Activated CD8-positive, alpha-beta memory T cell treated with anti-CD3 and anti-CD28 coated beads for 4 hours (primary cell): ENCODE data around the gene LTC4S.
"Not testable (repeated sequence)": the region's sequence is repeated elsewhere in the genome, so short reads cannot be mapped to it uniquely, and the experiment has no call there.

Experiments used
- DNase-seq, 2 donors: peaks; one replicate each; pipeline ENCODE4 v3.0.0-alpha.2; 2020; ENCODE audit warnings: low read depth in 2 of 2

The LTC4S gene

DNA sequence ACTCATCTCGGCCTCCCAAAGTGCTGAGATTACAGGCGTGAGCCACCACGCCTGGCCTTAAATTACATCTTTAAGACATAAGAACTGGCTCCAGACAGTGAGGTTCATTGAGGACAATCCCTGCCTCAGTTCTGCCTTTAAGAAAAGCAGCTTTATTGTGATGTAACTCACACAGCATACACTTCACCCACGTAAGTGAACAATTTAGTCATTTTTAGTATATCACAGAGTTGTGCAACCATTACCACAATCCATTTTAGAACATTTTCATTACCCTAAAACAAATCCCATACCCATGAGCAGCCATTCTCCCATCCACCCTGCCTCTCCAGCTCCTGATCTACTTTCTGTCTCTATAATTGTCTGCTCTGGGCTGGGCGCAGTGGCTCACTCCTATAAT lies 24.0 kb upstream of the LTC4S start:
- no peak for DNase-seq

DNA sequence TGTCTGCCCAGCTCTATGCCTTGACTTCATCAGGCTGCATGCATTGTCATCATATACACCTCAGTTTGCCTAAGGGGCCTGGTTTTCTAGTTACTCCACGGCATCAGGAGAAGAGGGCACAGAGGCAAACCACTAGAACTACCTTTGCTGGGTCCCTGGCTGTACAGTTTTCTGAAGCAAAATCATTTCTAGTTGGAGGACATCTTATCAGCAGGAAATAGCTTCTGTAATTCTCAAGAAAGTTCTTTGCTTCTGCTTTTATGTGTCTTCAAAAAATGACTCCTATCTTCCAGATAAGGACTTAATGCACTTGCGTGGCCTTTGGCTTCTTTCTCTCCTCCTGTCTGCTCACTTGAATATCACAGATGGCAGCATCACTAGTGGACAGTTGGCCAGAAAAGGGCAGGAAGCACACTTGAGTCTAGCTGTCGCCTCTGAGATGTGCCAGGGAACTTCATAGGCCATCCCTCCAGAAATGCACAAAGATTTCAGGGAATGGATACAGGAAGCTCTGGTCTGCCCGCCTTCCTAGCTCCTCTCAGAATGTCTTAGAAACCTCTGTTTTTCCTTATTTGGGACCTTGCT lies 22.4 kb upstream of the LTC4S start:
- no peak for DNase-seq

DNA sequence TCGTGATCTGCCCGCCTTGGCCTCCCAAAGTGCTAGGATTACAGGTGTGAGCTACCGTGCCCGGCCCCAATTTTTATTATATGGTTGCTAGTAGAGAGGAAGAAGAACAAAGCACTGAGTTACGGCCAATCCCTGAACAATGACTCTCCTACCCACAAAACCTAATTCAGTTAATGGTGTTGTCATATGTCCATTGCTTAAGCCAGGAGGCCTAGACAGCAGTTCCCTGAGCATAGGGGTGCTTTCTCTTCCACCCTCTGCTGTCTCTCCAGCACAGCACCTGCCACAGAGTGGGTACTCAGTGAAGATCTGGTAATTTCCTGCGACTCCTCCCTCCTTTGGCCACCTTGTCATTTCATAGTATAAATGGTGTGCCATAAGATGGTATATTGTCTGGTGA lies 21.4 kb upstream of the LTC4S start:
- DNase-seq, result no peak

DNA sequence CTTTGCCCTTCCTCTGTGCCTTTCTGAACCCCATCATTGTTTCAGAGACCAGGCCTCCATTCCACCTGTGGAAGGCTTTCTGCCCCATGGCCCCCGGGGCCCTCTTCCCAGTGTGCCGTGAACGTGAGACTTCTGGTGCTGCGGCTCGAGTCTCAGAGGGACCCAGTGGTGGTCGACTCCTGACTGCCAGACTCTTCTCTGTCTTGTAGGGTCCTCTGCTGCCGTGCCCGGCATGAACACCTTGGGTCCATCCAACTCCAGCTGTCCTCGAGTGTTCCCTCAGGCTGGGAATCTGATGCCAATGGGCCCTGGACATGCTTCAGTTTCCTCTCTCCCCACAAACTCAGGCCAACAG lies 20.1 kb upstream of the LTC4S start:
- DNase-seq, result no peak

DNA sequence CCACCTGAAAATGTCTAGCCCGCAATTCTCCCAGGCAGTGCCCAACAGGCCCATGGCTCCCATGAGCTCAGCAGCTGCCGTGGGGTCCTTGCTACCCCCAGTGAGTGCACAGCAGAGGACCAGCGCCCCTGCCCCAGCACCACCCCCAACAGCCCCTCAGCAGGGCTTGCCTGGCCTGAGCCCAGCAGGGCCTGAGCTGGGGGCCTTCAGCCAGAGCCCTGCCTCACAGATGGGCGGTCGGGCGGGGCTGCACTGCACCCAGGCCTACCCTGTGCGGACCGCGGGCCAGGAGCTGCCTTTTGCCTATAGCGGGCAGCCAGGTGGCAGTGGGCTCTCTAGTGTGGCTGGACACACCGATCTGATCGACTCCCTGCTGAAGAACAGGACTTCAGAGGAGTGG lies 19.3 kb upstream of the LTC4S start:
- no peak for DNase-seq

DNA sequence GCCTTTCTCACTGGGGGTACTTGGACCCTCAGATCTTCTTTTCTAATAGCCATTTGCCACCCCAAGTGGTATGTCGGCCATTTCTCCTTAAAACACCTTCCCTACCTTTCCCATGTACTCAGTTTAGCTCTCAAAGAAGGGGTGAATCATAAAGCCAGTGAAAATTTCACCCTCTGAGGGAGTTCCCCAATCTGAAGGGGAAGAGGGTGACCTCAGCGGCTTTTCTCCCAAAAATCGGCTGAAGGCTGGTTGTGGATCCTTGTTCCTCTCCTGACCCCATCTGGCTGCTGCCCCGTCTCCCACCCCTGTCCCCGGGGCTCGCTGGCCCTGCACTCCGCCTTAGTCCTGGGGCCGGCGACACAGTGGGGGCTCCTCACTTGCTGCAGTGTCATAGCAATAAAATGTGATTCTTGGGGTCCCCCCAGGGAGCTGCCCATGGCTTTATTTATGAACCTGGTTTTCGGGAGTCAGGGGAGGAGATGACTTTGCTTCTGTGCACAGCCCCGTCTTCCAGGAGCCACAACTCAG lies 17.3 kb upstream of the LTC4S start:
- DNase-seq, result no peak

DNA sequence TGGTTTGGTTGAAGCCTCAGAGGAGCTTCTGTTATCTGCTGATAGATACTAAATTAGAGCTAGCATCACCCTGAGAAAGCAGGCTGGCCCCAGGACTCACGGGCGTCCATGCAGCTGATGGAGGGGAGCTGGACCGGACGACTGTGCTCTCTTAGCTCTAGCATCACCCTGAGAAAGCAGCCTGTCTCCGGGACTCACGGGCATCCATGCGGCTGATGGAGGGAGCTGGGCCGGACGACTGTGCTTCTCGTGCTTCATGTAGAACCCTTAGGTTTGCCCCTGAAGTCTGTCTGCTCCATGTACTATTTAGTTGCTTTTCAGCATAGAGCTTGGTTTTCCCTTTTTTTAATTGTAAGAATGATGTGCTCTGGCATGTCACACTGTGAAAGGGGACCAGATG lies 16.3 kb upstream of the LTC4S start:
- DNase-seq, result no peak

DNA sequence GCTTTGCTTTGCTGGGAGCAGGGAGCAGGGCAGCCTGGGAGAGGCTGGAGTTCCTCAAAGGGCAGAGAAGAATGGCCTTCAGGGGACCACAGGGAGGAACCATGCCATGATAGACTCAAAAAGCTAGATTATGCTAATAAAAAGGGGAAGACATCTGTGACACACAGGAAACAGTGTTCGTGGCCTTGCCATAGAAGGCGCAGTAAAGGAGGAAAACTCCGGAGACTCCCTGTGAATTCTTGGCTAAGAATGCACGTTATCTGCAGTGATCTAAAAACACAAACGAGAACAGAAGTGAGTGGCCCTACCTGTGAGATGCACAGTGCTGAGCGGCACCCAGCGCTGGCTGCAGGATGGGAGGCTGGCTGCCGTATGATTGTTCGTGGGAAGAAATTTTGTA lies 15.9 kb upstream of the LTC4S start:
- no peak for DNase-seq

DNA sequence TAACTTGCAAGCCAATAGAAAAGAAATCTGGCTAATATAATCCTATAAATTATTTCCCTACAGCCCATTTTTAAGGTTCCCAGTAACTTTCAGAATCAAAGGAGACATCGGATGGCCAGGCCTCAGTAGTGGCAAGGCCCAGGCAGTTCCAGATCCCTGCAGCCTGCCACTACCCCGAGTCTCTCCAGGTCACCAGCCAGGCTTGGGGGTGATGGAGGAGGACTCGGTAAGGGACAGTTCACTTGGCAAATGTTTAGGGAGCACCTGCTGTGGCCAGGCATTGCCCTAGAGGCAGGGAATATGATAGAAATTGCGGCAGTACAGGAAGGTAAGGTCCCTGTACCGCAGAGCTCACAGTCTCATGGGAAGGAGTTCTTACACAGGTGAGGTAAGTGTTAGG lies 15.2 kb upstream of the LTC4S start:
- no peak for DNase-seq

DNA sequence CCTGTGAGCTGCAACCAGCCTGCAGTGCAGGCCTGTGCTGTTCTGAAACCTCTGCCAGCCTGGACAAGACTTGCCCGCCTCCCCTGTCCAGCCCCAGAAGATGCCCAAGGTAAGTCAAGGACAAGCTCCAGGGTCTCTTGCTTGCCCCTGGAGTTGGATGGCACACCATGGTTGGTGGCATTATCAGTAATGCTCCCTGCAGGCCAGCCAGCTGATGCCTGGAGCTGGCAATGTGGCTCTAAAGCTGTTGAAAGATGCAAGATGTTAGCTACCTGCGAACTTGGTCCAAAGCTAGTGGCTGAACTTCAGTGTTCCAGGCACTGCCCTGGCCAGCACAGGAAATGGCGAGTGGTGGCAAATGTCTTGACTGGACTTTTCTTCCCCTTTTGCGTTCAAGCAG lies 14.0 kb upstream of the LTC4S start:
- no peak for DNase-seq

DNA sequence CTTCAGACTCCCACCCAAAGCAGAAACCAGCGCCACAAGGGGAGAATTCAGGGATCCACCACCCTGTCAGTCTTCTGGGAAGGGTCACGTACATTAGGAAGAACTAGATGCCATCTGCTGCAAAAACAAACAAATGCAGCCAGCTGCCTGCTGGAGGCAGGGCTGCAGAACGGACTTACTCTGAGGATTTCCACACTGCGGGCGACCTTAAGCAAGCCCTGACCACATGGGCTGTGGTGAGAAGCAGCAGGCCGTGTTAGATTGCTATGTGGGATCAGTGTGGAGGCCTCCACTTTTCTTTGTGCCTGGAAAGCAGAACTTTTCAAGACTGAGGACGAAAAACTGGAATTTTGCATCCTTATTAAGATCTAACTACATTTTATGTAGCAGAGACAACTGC lies 13.4 kb upstream of the LTC4S start:
- no peak for DNase-seq

DNA sequence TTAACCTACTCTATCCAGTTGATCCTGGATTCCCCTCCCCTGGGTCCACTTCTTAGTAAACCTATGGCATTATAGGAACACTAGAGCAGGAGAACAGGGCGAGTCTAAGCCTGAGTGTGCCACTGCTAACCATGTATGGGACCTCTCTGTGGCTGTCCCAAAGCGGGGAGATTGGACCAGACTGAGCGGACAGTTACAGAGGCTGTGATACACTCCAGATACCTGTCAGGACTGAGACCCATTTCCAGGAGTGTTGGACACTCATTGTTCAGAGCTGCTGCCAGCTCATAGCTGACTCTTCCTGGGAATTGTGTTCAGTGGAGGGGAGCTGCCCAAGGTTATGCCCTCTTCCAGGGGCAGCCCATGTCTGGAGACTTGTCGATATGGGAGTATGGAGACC lies 11.9 kb upstream of the LTC4S start:
- DNase-seq, result no peak

DNA sequence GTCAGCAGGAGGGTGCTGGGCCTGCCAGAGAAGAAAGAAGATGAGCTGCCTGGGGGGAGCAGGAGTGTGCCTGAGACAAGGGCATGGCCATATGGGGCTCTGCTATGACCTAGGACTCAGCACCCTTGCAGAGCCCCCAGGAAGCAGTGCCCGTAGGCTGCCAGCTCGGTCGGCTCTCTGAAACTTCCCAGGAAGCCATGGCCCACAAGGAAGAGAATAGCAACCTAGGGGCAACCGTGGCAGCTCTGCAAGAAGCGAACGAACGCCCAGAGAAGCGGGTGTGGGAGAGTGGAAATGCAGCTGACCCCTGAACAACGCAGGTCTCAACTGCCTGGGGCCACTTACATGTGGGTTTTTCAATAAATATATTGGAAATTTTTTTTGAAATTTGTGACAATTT lies 10.7 kb upstream of the LTC4S start:
- DNase-seq, result no peak

DNA sequence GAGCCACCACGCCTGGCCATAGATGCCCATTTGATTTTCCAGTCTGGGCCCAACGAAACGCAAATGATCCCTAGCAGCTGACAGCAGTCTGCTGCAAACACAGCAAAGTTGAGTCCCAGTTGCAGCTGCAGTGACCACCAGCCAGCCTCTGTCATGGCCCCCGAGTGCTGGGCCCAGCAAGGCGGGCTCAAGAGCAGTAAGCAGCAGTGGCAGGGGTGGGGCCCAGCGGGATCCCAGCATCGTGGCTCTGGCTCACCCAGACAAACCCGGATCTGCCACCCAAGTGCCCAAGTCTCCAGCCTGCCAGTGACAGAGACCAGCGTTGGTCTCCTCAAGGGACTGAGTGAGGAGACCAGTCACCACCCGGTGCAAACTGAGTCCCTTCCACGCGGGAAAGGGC lies 6.9 kb upstream of the LTC4S start:
- no peak for DNase-seq

DNA sequence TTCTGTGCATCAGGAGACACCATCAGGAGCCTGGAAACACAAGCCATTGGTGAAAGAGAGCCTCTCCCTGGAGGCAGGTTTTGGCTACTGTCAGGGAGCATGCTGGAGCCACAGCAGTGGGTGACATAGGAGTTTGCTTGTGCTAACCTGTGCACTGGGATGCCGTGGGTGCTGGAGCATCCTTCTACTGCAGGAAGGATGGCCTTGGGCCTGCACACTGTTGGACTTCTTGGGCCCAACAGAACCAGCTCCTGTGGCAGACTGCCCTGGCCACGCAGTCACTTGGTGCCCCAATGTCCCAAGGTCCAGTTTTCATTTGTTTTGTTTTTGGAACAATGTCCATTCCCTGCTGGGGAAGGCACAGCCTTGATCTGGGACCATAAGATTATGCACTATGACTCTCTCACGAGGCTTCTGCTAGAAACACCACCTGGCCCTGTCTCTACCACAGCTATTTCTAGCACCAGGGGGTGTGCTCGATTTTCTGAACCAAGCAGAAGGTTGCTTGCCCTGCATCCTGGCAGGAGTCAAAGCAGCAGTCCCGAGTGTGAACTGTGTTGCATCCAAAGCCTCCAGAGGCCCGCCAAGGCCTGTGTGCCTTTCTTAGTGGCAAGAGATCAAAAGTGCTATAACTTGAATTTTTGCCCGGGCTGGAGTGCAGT lies 5.5 kb upstream of the LTC4S start:
- DNase-seq, result no peak

DNA sequence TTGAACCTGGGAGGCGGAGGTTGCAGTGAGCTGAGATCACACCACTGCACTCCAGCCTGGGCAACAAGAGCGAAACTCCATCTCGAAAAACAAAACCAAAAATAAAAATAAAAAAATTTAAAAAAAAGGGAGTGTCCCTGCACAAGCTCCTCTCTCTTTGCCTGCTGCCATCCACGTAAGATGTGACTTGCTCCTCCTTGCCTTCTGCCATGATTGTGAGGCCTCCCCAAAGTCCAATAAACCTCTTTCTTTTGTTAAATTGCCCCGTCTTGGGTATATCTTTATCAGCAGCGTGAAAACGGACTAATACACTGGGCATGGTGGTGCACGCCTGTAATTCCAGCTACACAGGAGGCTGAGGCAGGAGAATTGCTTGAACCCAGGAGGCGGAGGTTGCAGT lies 4.5 kb upstream of the LTC4S start:
- DNase-seq, result not testable (repeated sequence)

DNA sequence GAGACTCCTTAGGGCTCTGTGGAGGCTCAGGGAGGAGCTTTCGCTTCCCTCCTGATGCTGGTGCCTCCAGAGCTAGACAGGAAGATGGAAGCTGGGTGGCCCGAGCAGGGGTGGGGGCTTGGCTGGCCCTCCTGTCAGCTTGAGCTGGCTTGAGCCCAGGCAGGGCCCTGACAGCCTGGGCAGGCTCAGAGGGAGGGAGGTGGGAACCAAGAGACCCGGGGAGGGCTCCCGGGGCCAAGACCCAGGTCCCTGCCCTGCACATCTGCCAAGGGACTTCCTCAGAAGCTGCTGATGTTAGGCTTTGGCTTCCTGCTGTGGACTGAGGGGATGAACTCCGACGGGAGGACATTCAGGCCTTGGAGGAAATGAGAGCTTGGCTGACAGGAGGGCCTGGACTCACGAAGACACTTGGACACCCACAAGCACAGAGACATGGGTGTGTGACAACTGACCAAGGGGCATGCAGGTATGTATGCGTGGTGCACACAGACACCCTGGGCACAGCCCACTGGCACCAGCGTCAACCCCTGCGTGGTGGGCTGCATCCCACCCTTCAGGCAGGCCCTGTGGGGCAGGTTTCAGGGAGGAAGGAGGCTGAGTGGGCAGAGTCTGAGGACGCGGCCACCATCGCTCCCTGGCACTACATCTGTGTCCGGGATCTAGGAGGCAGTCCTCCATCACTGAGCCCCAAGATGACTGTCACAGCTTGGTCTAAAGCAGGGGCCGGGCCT lies 1.7 kb upstream of the LTC4S start:
- no peak for DNase-seq

DNA sequence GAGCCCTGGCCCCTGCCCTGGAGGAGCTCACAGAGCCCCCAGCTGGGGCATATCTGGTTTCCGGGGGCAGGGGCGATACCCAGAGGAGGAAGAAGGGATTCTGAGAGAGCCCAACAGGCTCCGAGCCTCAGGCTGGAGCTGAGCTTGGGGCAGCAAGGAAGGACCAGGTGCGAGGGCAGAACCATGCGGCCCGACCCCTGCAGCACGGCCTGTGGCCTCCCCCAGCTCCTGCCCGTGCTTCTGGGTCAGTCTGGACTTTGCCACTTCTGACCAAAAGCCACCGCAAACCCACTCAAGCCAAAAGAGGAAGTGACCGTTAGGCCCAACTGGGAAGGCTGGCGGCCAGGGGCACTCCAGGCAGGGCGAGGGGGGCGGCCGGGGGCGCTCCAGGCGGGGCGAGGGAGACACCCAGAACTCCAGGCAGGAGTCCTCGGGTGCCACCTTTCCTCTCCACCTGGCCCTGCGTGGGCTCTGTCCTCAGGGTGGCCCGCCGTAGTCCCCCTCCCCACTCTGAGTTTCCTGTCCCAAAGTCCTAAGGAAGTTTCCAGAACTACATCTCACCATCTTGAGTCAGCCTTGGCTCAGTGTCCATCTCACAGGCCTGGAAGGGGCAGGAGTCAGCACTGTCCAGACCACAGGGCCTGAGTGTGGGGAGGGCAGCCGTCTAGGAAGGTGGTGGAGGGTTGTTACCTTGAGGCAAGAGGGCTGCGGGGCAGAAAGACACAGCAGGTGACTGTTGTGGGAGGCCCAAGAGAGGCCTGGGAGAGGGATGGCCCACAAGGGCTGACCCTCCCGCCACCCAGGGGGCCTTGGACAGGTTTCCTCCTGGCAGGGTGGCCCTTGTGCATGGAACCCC lies 946 bp upstream of the LTC4S start:
- DNase-seq, result no peak

DNA sequence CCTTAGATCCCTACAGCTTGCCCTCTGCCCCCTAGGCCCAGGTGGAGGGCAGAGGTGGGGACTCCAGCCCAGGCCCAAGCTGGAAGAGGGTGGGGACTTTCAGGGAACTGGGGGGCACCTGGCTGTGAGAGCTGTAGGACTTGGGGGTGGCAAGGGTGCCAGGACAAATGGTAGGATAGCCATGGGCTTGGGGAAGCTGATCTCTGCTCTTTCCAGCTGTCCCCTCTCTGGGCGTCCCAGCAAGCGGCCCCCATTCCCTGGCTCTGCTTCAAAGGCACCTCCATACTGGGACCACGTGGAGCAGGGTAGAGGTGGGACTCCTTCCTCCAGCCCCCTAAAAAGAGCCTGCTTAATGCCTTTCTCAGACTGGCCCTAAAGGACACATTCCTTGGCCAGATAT lies 385 bp downstream of the LTC4S start:
- DNase-seq, result no peak

DNA sequence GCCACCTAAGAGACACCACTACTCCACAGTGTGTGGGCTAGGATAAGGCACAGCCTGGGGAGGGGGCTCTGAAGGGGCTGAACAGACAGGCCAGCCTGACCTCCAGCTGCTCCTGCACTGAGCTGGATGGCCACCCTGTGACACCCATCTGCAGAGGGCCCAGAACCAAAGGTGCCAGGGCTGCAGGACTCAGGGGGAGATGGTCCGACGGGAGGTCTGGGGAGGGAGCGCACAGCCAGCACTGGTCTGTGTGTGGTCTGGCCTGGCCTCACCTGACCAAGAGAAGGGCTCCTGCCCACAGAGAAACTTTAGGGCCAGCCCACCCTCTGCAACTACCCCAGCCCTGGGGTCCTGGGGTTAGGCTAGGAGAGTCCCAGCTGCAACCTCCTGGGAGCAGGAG lies 789 bp downstream of the LTC4S start:
- DNase-seq, result no peak

DNA sequence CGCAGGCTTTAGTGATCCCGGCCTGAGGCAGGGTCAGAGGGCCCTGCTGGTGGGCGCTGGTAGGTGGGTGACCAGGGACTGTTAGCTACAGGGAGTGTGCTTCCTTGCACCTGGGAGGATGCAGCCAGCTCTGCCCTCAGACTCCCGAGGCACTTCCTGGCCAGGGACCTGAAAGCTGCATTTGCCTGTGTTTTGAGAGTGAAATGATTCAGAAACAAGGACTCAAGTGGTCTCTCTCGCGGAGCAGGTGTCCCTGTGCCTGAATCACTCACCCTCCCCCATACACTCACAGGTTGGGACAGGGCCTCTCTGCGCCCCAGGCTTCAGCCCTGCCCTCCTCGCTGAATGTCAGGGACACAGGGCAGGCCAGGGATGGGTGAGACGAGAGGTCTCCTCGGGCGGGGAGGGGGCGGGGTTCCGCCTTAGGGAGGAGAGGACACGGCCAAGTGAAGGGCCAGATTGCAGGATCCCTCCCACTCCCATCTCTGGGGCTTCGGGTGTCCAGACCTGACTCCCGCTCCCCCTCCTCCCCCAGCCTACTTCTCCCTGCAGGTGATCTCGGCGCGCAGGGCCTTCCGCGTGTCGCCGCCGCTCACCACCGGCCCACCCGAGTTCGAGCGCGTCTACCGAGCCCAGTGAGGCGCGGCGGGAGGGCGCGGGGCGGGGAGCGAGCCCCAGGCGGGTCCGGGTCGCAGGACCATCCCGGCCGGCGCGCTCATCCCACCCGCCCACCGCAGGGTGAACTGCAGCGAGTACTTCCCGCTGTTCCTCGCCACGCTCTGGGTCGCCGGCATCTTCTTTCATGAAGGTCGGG lies 1.5 kb downstream of the LTC4S start:
- DNase-seq, result no peak
